GM18508 (cell line): ENCODE data around the gene ARAP1.

Source experiments
- ATAC-seq: cut with Tn5 transposase; IDR thresholded peaks from one replicate; pipeline ENCODE4 v1.9.1; 2021; ENCODE audit warnings: moderate number of reproducible peaks; ENCODE audit not compliant: insufficient read depth, unreplicated experiment

The ARAP1 gene

DNA sequence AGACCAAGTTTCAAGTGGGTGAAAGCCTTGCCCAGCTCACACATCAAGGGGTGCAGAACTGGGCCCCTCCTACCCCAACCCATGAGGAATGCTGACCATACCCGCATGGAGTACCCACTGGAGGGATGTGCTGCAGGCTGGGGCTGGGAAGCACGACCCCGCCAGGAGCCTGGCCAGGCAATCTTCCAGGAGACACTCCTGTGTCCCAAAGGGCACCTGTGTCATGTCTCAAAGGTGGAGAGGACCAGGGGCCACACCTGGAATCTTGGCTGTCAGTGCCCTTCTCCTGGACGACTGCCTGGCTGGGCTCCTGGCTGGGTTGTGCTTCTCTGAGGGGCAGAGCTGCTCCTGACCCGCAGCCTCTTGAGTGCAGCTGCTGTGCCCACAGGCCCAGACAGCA is 6.7 kb downstream of the ARAP1 start:
- ATAC-seq = no peak

DNA sequence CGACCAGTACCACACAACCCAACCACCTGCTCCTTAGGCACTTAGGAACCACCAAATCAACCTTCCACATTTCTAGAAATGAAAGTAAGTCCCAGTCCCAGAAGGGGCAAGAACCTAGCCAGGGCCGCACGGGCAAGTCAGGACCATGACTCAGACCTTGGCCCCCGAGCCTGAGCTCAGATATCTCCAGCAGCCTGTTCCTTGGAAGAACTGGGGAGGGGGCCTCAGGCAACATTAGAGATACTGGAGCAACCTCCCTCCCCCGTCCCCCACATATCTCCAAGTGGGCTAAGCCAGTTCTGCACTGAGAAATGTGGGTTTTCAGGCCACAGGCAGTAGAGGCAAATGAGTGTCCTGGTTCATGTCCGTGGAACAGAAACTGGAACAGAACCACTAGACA is 7.7 kb downstream of the ARAP1 start:
- ATAC-seq = no peak

DNA sequence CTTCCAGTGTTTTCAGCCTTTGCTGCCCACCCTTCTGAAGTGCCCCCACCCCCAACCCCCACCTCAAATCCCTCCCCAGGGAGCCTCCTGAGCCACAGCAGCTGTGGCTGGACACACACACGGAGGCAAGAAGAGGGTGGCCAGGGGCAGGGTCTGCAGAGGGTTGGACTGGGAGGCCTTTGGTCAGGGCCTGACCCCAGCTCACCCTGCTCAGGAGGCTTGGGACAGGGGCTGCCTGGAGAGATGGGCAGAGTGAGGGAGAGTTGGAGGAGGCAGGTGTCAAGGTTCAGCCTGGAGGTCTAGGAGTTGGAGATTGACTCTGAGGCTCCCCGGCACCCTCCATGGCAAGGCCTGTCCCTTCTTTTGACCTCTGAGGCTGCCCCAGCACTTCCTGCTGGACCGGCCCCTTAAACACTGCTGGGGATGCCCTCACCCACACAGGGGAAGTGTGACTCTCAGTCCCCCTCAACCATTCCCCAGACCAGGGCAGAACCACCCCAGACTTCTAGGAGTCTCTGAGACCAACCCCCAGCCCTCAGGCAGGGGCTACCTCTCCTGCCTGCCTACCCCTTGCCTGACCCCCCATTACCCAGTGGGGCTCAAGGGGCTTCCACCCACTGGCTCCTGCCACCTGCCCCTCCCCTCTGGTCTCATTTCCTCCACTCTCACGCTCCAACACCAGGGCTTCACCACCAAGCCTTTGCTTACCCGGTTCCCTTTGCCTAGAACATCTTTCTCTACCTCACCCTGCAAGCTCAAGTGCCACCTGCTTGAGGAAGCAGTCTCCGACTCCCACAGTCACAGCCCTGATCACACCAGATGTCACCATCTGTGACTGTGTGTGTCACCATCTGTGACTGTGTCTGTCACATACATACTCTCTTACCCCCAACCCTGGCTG is 8.6 kb downstream of the ARAP1 start:
- ATAC-seq = peak; percentile 42

DNA sequence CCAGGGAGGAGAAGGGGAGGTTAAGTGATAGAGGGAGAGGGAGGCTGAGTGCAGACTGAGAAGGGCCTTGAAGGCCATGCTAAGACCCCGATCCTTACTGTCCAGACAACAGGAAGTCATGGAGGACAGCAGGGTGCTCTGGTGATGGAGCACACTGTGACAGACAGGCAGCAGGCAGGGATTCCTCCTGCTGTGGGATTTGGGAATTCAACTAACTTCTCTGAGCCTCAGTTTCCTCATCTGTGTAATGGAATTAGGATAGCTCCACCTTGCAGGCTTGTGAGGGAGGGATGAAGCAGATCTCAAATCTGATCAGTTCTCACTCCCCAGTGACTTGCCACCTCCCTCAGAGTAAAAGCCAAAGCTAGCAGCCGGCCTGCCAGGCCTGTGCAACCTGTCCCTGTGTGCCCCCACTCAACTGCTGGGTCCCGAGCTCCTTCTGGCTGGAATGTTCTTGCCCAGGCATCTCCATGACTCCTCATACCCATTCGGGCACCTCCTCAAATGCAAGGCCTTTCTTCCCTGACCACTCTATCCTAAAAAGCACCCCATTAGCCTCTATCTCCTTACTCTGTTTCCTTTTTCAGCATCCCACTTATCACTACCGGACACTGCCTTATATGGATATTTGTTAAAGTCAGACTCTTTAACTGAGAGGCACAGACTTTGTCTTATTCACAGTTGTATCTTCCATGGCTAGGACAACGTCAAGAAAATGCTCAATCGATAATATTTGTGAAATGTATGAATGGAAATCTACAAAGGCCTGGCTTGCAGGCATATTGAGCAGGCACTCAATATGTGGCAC is 9.5 kb downstream of the ARAP1 start:
- no peak for ATAC-seq

DNA sequence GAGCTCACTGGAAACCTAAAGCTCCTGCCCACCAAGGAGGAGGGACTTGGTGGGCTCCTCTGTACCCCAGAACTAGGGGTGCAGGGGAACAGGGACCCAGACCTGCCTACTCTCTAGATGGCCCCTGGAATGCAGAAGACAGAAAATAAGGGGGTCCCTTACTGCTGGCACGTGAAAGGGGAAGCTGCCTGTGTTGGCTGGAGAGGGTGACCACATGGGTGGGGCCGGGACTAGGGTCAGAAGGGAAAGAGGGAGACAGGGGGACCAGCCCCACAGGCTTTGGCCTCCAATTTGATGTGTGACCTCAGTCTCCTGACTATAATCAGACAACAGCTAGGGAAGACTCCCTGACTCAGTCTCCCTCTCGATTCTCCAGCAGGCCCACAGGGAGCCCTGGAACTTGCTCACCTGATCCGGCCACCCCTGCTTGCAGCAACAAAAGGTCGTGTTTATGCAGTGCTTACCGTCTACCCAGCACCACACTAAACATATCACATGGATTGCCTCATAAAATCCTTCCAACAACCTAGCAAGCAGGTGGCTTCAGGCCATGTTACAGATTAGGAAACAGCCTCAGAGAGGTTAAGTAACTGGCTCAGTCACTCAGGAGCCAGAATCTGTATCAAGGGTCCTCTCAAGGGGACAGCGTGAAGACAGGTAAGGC is 10.2 kb downstream of the ARAP1 start:
- ATAC-seq = no peak

DNA sequence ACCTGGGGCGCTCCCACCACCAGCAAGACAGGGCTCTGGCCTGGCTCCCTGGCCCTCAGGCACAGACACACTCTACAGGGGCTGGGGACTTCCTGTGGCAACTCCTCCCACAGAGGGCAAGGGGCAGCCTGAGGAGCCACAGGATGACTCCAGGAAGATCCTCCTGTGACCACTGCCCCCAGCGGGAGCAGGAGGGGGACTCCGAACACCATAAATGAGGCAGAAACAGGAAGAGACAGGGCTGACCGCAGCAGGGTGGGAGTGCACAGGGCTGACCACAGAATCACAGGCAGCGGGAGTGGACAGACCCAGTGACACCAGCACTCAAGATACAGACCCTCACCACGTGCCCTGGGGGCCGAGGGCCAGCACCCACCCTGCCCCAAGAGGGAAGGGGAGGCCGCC is 10.8 kb downstream of the ARAP1 start:
- ATAC-seq = no peak

DNA sequence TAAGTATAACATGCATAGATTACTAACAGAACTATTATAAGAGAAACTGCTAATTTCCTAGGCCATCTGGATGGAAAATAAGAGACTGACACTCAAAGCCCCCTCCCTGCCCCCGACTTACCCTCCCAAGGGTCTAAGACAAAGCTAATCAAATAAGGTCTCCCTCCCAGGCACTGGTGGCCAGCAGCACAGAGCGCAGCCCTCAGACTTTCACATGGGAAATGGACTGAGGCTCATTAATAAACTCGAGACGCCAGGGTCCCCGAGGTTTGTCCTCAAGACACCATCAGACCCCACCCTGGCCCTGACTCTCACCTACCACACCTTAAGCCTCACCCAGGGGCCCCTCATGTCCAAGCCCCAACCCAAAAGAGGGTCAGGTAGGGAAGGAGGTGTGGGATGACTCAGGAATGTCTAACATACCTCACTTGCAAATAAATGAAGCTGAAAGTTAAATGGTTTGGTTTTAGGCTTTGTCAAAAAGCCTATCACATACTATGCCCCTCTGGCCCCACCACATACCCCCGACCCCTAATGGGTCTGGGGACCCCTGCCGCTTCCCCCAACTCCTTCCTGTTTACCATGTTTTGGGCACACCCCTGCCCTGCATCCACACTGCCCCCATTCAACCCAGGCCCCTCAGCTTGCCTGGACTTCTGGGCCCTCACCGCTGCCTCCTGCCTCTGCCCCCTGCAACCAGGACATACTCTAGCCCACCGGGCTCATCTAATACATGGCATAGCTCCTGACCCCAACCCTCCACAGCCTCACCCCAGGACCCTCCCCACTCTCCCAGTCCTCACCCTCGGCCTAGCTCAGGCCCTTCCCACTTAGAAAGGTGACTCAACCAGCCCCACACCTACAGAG is 11.4 kb downstream of the ARAP1 start:
- no peak for ATAC-seq

DNA sequence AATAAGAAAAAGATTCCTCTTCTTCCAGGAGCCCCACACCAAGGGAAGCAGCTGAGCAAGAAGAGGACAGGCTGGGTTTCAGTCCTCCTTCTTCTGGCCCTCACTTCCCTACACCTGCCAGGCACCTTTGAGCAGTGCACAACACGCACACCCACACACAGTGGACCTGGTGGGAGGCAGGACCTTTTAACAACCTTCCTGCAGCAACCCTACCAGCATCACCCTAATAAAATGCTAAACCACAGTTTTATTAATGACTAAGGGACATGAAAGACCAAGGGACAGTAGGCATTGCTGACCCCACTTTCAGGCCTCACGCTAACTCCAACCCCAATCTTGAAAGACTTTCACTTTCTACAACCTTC is 12.2 kb downstream of the ARAP1 start:
- no peak for ATAC-seq

DNA sequence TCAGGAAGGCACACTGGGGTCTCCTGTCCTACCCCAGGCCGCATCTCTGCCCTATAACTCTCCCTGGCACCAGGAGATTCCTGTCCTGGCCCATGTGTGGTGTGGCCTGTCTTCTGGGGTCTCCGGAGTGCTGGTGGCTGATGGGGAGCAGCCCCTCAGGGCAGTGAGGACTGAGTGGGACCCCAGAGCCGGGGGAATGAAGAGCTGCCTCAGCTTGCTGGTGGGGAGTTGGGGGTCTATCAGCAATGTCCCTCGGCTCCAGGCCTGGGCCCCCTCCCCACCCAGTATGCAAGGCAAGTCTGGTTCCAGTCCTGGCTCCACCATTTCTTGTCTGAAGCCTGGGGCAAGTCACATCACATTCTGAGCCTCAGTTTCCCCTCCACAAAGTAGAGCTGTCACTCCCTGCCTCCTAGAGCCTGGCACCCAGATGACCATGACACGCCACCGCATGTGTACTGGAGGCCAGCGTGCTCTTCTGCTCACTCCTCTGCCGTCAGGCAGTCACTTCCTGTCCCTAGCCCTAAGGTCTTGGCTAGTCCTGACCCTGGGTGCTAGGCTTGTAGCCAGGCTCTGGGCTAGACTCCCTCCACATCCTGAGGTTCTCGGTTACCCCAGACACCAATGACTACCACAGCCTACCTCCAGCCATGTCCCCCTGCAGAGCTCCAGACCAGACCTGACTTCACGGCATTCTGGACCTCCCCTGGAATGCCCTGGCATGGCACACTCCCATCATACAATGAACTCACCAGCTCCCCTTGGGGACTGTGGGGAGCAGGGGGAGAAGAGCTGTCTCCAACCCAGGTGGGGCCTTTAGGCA is 12.8 kb downstream of the ARAP1 start:
- no peak for ATAC-seq

DNA sequence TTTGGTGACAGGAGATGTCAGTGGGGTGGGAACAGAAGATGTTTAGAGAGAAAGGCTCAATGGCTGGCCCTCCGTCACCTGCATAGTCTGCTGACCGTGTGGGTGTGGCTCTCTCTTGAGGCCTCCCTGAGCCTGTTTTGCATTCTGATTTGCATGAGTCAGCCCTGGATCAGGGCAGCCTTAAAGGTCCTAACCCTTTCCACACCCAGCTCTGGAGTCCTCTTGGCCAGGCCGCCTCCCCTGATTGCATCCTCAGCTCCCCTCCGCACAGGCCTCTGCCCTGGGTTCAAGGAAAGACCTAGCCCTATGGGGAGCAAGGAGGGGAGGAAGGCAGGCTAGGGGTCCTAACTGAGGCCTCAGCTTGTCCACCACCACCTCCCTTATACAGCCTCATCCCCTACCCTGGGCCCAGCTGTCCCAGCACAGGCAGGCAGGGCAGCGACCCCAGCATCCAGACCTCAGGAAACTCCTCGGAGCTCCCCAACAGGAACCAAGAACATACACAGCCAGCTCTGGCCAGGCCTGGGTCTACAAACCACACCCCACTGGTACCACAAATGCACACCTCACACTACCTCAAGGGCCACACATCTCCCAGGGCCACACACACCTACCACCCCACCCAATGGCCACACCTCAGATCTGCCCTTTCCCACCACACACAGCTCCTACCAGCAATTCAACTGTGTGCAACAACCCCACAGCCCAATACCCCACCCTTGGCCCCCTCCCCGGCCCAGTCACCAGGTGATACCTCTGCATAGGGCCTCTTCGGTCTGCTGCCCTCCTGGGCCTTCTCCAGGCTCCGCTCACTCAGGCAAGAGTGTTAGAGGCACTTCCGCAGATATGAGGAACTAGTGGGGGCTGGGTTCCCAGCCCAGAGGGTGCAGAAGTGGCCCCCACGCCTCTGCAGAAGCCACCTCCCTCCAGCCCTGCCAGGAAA is 13.7 kb downstream of the ARAP1 start:
- no peak for ATAC-seq

DNA sequence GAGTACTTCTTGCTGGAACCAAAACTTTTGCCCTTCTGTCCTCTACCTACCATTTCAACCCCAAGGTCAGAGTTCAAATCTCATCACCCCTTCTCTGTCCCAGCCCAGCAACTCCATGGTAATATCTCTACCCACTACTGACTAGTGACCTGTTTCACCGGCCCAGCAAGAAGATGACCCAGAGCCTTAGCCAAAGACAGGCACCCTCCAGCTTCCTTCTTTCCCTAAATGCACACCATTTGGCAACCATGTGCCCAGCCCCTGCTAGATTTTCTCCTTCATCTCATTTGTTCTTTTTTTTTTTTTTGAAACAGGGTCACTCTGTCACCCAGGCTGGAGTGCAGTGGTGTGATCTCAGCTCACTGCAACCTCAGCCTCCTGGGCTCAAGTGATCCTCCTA is 14.9 kb downstream of the ARAP1 start:
- ATAC-seq = no peak

DNA sequence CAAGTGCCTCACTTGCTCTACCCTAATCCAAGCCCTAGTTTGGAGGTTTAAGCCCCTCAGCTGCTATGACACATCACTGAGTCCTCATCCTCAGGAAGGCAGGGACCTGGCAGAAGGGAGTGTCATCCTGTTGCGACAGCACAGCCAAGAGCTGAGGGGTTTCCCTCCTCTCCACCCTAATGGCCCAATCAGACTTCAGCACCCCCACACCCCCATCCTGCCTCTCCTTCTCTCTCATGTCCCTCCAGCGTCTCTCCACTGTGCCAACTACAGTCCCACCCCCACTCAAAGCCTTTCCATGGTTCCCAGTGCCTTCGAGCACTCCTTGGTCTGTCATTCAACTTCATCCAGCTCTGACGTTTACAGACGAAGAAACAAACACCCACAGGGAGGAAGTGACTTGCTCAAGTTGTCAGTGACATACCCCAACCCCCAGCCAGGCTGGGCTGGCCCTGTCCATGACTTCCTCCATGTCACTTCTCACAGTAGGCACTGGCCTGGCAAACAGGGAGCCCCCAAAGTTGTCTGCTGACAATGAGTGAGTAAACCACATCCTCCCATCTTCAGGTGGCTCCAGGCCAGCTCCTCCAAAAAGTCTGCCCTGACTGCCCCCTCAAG is 15.6 kb downstream of the ARAP1 start:
- ATAC-seq = no peak

DNA sequence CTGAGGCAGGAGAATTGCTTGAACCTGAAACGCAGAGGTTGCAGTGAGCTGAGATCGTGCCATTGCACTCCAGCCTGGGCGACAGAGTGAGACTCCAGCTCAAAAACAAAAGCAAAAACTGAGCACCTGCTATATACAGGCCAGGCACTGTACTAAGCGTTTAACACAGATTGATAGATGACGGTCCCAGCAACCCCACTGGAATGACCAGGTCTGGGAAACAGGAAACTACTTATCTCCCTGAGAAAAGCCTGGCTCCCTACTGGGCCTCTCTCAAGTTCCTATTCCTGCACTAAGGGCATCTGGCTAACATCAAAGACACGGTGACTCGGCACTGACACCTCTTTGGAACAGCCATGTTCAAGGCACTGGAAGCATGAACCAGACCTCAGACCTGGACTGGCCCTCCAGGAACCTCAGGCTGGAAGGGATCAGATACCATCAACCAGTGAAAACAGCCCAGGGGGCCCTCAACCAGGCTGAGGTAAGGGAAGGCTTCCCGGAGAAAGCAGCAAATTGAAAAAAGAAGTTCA is 16.6 kb downstream of the ARAP1 start:
- no peak for ATAC-seq

DNA sequence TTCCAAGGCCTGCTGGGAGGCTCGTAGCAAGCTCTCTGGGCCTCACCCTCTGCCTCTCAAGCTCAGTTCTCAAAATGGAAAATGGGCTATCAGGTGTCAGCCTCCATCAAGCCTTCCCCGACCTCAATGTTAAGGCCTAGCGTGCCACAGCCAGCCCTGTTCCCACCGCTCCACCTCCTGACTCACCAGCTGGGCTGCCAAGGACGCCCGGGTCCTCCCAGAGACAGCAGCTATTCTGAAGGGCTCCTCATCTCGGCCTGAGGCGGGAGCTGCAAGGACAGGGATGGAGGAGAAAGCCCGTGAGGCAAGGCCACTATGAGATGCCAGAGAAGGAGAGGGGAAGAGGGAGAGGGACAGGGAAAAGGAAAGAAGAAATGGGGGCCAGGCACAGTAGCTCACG is 19.9 kb downstream of the ARAP1 start:
- no peak for ATAC-seq

DNA sequence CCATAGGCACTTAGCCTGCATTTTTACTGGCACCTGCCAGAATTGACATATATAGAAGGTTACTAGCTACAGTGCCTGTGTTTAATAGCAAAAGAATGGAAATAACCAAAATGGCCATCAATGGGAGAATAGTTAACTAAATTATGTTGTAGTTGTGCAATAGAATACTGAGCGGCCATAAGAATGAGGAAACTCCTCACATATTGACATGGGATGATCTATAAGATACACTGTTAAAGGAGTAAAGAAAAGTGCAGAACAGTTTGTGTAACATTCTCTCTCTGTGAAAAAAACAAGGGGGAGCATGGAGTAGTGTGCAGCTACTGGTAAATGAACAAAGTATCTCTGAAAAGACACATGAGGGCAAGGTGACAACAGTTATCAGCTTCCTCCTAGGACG is 21.5 kb downstream of the ARAP1 start:
- ATAC-seq = no peak

DNA sequence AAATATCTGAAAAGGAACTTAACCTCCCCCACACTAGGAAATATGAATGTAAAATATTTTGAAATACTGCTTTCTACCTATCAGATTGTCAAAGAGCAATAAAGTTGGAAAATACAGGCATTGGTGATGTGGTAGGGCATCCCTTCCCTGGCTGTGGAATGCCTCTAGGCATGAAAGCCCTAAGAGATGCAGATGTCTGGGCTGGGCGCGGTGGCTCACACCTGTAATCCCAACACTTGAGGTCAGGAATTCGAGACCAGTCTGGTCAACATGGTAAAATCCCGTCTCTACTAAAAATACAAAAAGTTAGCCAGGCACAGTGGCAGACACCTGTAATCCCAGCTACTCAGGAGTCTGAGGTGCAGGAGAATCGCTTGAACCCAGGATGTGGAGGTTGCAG is 22.0 kb downstream of the ARAP1 start:
- no peak for ATAC-seq

DNA sequence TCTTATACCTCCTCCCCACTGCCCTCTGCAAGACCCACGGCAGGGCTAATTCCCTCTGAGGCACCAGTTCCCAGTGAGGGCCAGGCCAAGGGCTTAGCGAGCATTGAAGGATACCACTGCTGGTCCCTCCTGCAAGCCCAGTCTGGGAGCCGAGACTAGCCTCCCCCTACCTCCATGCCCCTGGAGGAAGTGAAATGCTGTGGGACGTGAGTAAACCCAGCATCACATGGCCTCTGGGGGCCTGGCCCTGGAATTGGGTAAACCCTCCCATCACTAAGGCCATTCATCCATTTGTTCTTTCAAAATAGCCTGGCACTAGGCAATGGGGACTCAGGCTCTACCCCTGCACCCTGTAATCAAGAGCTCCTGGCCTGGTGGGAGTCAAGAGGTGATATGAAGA is 24.7 kb downstream of the ARAP1 start:
- ATAC-seq = no peak
